ENCODE results near the gene NEU2. TPM values are rescaled to one million over a fixed set of nuclear protein-coding genes. Genes with fewer than 3 reads are reported as not detected.

NEU2 gene
- total and polyA plus RNA-seq, 9 of the 15 experiments (the other 6 are each of a cell fraction or from before 2014, with no cell fraction given), result not detected

DNA sequence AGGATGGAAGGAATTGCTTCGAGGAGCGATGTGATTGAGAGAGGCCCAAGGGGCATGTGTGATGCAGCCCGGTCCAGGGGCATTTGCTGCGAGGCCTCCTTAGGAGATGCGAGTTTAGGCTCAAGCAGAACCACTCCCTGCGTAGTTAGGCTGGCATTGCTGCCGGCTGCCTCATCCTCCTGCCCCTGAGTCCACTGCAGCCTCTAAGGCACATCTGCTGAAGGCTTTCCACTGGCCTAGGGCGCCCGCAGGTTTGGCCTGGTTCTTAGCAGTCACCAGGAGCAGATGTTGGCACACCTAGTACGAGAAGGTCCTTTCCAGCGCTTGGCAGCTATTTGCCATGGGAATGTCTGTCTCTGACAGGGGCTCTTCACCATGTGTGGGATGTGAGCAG lies 48.4 kb downstream of the NEU2 start:
- Histone ChIP-seq H3K4me3 (no peak overlapping the region), H3K36me3 (ENCODE audit: control insufficient read depth, insufficient read depth, low read length) (no peaks in the 10 kb centered on the region), H3K27ac (ENCODE audit: extremely low read depth, low read depth, low read length) (no peak overlapping the region), H3K79me2 (ENCODE audit: control insufficient read depth, insufficient read depth, low read length) (no peaks in the 10 kb centered on the region), H3K9me3 (replicated peaks; ENCODE audit: control insufficient read depth, insufficient read depth, low read depth, low read length) (no peaks in the 10 kb centered on the region), H3K27me3 (ENCODE audit: control insufficient read depth in 2 of 2, insufficient read depth in 2 of 2, low read length in 2 of 2) (no peaks in the 10 kb centered on the region), H3K4me2 (ENCODE audit: insufficient read depth, low read length) (no peak overlapping the region), H3K9me1 (ENCODE audit: control insufficient read depth, insufficient read depth, low read length) (no peaks in the 10 kb centered on the region), H2AFZ (ENCODE audit: low read depth, low read length) (no peak overlapping the region), H3K4me1 (replicated peaks in 1 of 2; ENCODE audit: control insufficient read depth in 2 of 2, insufficient read depth in 2 of 2, low read length in 2 of 2) (peaks cover 25 to 27% of the 10 kb centered on the region in 2 experiments), H3K9ac (ENCODE audit: insufficient read depth in 1 of 2, low read depth in 2 of 2, low read length in 2 of 2) (no peak overlapping the region), H4K20me1 (replicated peaks; ENCODE audit: control insufficient read depth, insufficient read depth, low read length) (no peaks in the 10 kb centered on the region)
- no TSS peak for BruUV-seq (replicated peaks)
- DNase-seq (ENCODE audit: extremely low read depth in 1 of 4, low spot score in 3 of 4) (no peak), FAIRE-seq (no peak), ATAC-seq (no peak)
- POLR2A ChIA-PET, result no interaction called here
- in situ Hi-C loops (cut with MboI) (no loop called here), intact Hi-C loops (cut with micrococcal nuclease) (no loop called here)
- CTCF ChIA-PET (ENCODE audit: low intra/inter-chr PET ratio), result no interaction called here
- WGBS (ENCODE audit: insufficient coverage, low coverage, missing lambda C conversion rate), result 85% methylated on average over 7 of the region's 11 CpGs
- no peak for TF ChIP-seq NFXL1 (CRISPR knock-in tag; IDR thresholded peaks at IDR 0.05)
- TF ChIP-seq, protein P1, sequence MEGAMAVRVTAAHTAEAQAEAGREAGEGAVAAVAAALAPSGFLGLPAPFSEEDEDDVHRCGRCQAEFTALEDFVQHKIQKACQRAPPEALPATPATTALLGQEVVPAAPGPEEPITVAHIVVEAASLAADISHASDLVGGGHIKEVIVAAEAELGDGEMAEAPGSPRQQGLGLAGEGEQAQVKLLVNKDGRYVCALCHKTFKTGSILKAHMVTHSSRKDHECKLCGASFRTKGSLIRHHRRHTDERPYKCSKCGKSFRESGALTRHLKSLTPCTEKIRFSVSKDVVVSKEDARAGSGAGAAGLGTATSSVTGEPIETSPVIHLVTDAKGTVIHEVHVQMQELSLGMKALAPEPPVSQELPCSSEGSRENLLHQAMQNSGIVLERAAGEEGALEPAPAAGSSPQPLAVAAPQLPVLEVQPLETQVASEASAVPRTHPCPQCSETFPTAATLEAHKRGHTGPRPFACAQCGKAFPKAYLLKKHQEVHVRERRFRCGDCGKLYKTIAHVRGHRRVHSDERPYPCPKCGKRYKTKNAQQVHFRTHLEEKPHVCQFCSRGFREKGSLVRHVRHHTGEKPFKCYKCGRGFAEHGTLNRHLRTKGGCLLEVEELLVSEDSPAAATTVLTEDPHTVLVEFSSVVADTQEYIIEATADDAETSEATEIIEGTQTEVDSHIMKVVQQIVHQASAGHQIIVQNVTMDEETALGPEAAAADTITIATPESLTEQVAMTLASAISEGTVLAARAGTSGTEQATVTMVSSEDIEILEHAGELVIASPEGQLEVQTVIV (CRISPR knock-in tag; IDR thresholded peaks at IDR 0.05; ENCODE audit: borderline replicate concordance), result no peak
- TF ChIP-seq LARP7 (IDR thresholded peaks at IDR 0.05), result no peak
- no peak for TF ChIP-seq ZNF324 (CRISPR knock-in tag; IDR thresholded peaks at IDR 0.05)
- no peak for TF ChIP-seq TAF9B (IDR thresholded peaks at IDR 0.05; ENCODE audit: partially characterized antibody)
- TF ChIP-seq KHSRP (IDR thresholded peaks at IDR 0.05), result no peak
- no peak for TF ChIP-seq SMARCE1 (IDR thresholded peaks at IDR 0.05)
- no peak for TF ChIP-seq RFX7 (CRISPR knock-in tag; IDR thresholded peaks at IDR 0.05)
- TF ChIP-seq ZNF224 (CRISPR knock-in tag; IDR thresholded peaks at IDR 0.05), result no peak
